GM18951 (cell line): ENCODE measurements around the gene BET1.

ENCODE experiments used
- POLR2A ChIP-seq: IDR thresholded peaks from 4 replicates; pipeline ENCODE4 v1.6.1; 2011; ENCODE audit warnings: mild to moderate bottlenecking; ENCODE audit not compliant: insufficient read length, insufficient read depth; ENCODE audit errors: extremely low read depth
- in situ Hi-C: fragments of 300-500 bp; cut with MboI; formaldehyde crosslinking; loops from one replicate; pipeline ENCODE4 v1.12.0; 2022; ENCODE audit warnings: low sequenced_read_pairs, mixed read lengths, inconsistent platforms; ENCODE audit not compliant: unreplicated experiment

Gene BET1

GRCh38 chr7:93964813-93965212 is 39.3 kb downstream of the BET1 start:
- no peak for TF ChIP-seq POLR2A
- in situ Hi-C loops, result no loop called here

GRCh38 chr7:93964262-93964661 is 39.9 kb downstream of the BET1 start:
- in situ Hi-C loops, result no loop called here
- TF ChIP-seq POLR2A, result no peak

- TF ChIP-seq POLR2A, result no peak
- in situ Hi-C loops, result no loop called here
These were observed 43.2 kb downstream of the BET1 start for GRCh38 chr7:93960986-93961385.

GRCh38 chr7:93958651-93959050 is 45.5 kb downstream of the BET1 start:
- in situ Hi-C loops, result no loop called here
- no peak for TF ChIP-seq POLR2A

GRCh38 chr7:93958216-93958615 is 45.9 kb downstream of the BET1 start:
- no peak for TF ChIP-seq POLR2A
- in situ Hi-C loops, result no loop called here

GRCh38 chr7:93957767-93958166 is 46.4 kb downstream of the BET1 start:
- TF ChIP-seq POLR2A, result no peak

GRCh38 chr7:93955304-93955703 is 48.9 kb downstream of the BET1 start:
- in situ Hi-C loops, result no loop called here
- no peak for TF ChIP-seq POLR2A

More at GRCh38 chr7:93957767-93958166, 46.4 kb downstream of the BET1 start:
- in situ Hi-C loops, result no loop called here

GRCh38 chr7:93949423-93949822 is 54.7 kb downstream of the BET1 start:
- in situ Hi-C loops, result no loop called here
- TF ChIP-seq POLR2A, result no peak

- in situ Hi-C loops, result no loop called here
- no peak for TF ChIP-seq POLR2A
These were observed 55.3 kb downstream of the BET1 start for GRCh38 chr7:93948873-93949272.

- in situ Hi-C loops, result no loop called here
- no peak for TF ChIP-seq POLR2A
These were observed 56.0 kb downstream of the BET1 start for GRCh38 chr7:93948106-93948505.

- in situ Hi-C loops, result no loop called here
These were observed 58.2 kb downstream of the BET1 start for GRCh38 chr7:93945756-93946535.

GRCh38 chr7:93945083-93945482 is 59.1 kb downstream of the BET1 start:
- no peak for TF ChIP-seq POLR2A
- in situ Hi-C loops, result no loop called here

More at GRCh38 chr7:93945756-93946535, 58.2 kb downstream of the BET1 start:
- TF ChIP-seq POLR2A, result no peak

GRCh38 chr7:93944673-93945072 is 59.5 kb downstream of the BET1 start:
- TF ChIP-seq POLR2A, result no peak
- in situ Hi-C loops, result no loop called here

GRCh38 chr7:93943816-93944540 is 60.2 kb downstream of the BET1 start:
- in situ Hi-C loops, result no loop called here
- TF ChIP-seq POLR2A, result no peak
